HG03095 (cell line): ENCODE measurements around the gene CMTM2.
"Not testable (repeated sequence)": the region's sequence is repeated elsewhere in the genome, so short reads cannot be mapped to it uniquely, and the experiment has no call there.

ENCODE experiments used
- ATAC-seq: cut with Tn5 transposase; IDR thresholded peaks from one replicate; pipeline ENCODE4 v1.9.1; 2021; ENCODE audit warnings: moderate library complexity; ENCODE audit not compliant: unreplicated experiment

The CMTM2 gene

GRCh38 chr16:66627611-66628378, 48.5 kb downstream of the CMTM2 start:
- ATAC-seq = not testable (repeated sequence)

DNA sequence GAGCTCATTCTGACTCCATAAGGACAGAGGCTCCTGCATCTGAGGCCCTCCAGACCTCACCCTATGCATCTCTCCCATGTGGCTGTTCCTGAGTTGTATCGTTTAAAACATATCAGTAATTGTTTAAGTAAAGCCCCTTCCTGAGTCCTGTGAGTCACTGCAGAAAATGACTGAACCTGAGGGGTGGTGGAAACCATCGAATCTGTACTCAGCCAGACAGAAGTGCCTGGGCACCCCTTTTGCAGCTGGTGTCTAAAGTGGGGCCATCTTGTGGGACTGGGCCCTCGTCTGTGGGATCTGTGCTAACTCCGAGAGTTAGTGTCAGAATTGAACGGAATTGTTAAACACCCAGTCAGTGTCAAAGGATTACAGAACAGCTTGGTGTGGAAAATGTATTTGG, 50.6 kb downstream of the CMTM2 start:
- no peak for ATAC-seq

DNA sequence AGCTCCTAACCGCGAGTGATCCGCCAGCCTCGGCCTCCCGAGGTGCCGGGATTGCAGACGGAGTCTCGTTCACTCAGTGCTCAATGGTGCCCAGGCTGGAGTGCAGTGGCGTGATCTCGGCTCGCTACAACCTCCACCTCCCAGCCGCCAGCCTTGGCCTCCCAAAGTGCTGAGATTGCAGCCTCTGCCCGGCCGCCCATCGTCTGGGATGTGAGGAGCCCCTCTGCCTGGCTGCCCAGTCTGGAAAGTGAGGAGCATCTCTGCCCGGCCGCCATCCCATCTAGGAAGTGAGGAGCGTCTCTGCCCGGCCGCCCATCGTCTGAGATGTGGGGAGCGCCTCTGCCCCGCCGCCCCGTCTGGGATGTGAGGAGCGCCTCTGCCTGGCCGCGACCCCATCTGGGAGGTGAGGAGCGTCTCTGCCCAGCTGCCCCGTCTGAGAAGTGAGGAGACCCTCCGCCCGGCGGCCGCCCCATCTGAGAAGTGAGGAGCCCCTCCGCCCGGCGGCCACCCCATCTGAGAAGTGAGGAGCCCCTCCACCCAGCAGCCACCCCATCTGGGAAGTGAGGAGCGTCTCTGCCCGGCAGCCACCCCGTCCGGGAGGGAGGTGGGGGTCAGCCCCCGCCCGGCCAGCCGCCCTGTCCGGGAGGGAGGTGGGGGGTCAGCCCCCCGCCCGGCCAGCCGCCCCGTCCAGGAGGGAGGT, 51.4 kb downstream of the CMTM2 start:
- ATAC-seq = not testable (repeated sequence)

DNA sequence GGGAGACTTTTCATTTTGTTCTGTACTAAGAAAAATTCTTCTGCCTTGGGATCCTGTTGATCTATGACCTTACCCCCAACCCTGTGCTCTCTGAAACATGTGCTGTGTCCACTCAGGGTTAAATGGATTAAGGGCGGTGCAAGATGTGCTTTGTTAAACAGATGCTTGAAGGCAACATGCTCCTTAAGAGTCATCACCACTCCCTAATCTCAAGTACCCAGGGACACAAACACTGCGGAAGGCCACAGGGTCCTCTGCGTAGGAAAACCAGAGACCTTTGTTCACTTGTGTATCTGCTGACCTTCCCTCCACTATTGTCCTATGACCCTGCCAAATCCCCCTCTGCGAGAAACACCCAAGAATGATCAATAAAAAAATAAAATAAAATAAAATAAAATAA, 52.3 kb downstream of the CMTM2 start:
- not testable (repeated sequence) for ATAC-seq

DNA sequence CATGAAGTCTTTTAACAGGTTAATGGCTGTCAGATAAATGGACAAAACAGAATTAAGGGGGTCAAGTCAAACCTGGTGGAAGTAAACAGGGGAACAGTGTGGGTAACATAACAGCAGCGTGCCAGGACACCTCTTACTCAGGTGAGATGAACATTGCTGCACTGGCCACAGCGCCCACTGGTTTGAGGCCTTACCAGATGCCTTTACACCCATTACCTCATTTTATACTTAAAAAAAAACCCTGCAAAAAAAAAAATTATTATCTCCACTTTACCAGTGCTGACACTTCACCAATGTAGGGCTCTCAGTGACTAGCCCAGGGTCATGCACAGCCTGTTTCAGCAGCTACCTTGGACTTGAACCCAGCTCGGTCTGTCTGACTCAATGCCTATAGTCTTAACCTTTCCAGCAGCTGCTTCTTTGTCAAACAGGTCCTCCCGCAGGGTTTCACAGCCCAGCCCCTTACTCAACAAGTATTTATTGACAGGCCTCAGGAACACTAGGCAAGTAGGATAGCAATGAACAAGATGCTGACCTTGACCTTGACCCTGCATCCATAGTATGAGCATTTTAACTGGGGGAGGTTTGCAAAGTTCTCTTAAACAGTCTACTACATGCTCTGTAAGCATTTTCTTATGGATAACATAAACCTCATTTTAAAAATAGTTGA, 55.4 kb downstream of the CMTM2 start:
- no peak for ATAC-seq

- no peak for ATAC-seq
These were observed 56.1 kb downstream of the CMTM2 start for GRCh38 chr16:66635406-66635805.

DNA sequence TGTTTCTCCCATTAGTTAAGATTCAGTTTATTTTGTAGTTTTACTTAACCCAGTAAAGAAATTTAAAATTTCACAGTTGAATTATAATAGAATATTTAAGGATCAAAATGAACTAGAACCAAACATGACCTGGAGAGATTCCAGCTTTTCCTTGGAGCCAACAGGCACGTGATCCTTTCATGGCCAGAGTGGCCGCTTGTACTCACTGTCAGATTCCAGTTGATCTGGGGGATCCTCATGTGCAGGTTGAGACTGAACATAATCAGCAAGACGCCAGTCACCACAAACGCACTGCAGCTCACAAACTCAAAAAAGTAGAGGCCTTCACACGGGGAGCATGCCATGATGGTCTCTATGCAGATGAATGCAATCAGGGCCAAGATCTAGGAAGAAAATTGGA, 56.9 kb downstream of the CMTM2 start:
- ATAC-seq = no peak

DNA sequence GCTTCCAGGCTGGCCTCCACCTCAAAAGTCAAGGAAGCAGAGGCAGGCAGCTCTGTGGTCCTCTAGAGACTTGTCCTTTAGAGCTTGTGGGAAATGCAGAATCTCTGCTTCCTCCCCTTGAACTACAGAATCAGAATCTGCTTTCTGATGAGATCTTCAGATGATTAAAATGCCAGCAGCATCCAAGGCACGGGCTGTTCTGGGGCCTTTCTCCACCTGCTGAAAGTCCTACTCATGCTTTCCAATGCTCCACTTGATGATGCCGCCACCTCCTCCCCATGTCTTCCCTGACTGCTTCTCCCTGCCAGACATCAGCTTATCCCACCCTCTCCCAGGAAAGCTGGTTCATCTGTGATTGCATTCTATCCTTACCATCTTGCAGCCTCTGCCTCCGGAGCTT, 58.5 kb downstream of the CMTM2 start:
- no peak for ATAC-seq
